HepG2 (cell line): ENCODE data around the gene SLC22A5. TPM values are rescaled to one million over a fixed set of nuclear protein-coding genes. Genes with fewer than 3 reads are reported as not detected.

Source experiments
- LCORL ChIP-seq, 2 experiments: fragments of 450-650 bp in 1 of 2; sonication (generic) in 1 of 2; formaldehyde crosslinking in 1 of 2; IDR thresholded peaks; 2 replicates each; pipeline versions ENCODE4 v1.5.0 to v1.6.1; 2017 to 2020; ENCODE audit warnings: antibody characterized with exemption in 1 of 2, missing genetic modification reagents in 1 of 2
- NBN ChIP-seq: fragments of 450-650 bp; conservative IDR thresholded peaks from 2 replicates; pipeline ENCODE4 v1.6.1; 2017
- PAXIP1 ChIP-seq: sonication (generic); formaldehyde crosslinking; conservative IDR thresholded peaks from 2 replicates; pipeline ENCODE4 v1.4.0; 2020; ENCODE audit warnings: mild to moderate bottlenecking, missing genetic modification reagents, moderate library complexity
- SAP130 ChIP-seq: IDR thresholded peaks from 2 replicates; pipeline ENCODE4 v1.6.1; 2016; ENCODE audit warnings: low read depth
- SOX6 ChIP-seq, 2 experiments: fragments of 450-650 bp in 1 of 2; sonication (generic) in 1 of 2; formaldehyde crosslinking in 1 of 2; IDR thresholded peaks; 2 replicates each; pipeline versions ENCODE4 v1.4.0 to v1.6.1; 2017 to 2020; ENCODE audit warnings: antibody characterized with exemption in 1 of 2, mild to moderate bottlenecking in 1 of 2, missing genetic modification reagents in 1 of 2
- THAP9 ChIP-seq: sonication (generic); formaldehyde crosslinking; IDR thresholded peaks from 2 replicates; pipeline ENCODE4; 2020; ENCODE audit warnings: missing genetic modification reagents, mild to moderate bottlenecking, borderline replicate concordance
- ZMYM4 ChIP-seq: sonication (generic); formaldehyde crosslinking; IDR thresholded peaks from 2 replicates; pipeline ENCODE4 v1.8.1; 2023; ENCODE audit warnings: mild to moderate bottlenecking, missing genetic modification reagents
- ZNF574 ChIP-seq: sonication (generic); formaldehyde crosslinking; IDR thresholded peaks from 2 replicates; pipeline ENCODE4 v1.4.0; 2020; ENCODE audit warnings: missing genetic modification reagents
- polyA plus RNA-seq, 8 experiments: library from polyadenylated mRNA; depleted of rRNA in 3 of 8; stranded (reverse) in 7 of 8; unstranded in 1 of 8; fragments of >200 nt; fragmentation: Illumina TruSeq in 4 of 8; extraction: Trizol in 4 of 8; gene quantifications; 2 replicates each; pipeline versions ENCODE4 v1.2.1 to v1.2.3, GENCODE V29; 2011 to 2016; ENCODE audit warnings: low read depth in 4 of 8, missing spikeins in 1 of 8, mixed read lengths in 1 of 8; ENCODE audit not compliant: insufficient read depth in 1 of 8
- total RNA-seq, 5 experiments: library from RNA; depleted of rRNA; stranded (reverse); fragments of >200 nt; fragmentation: Illumina TruSeq; extraction: Trizol; gene quantifications; 2 replicates each; pipeline ENCODE4 v1.2.3, GENCODE V29; 2016; ENCODE audit warnings: low read depth in 1 of 5
- TF ChIP-seq, protein P1 (sequence below): sonication (generic); formaldehyde crosslinking; IDR thresholded peaks from 2 replicates; pipeline ENCODE4 v1.4.0; 2020; ENCODE audit warnings: mild to moderate bottlenecking, missing genetic modification reagents

SLC22A5 gene
- total and polyA plus RNA-seq, 2 of the 13 experiments (the other 11 are each of a cell fraction or from before 2014, with no cell fraction given) = 7.1 to 15.1 TPM

- TF ChIP-seq, protein P1, sequence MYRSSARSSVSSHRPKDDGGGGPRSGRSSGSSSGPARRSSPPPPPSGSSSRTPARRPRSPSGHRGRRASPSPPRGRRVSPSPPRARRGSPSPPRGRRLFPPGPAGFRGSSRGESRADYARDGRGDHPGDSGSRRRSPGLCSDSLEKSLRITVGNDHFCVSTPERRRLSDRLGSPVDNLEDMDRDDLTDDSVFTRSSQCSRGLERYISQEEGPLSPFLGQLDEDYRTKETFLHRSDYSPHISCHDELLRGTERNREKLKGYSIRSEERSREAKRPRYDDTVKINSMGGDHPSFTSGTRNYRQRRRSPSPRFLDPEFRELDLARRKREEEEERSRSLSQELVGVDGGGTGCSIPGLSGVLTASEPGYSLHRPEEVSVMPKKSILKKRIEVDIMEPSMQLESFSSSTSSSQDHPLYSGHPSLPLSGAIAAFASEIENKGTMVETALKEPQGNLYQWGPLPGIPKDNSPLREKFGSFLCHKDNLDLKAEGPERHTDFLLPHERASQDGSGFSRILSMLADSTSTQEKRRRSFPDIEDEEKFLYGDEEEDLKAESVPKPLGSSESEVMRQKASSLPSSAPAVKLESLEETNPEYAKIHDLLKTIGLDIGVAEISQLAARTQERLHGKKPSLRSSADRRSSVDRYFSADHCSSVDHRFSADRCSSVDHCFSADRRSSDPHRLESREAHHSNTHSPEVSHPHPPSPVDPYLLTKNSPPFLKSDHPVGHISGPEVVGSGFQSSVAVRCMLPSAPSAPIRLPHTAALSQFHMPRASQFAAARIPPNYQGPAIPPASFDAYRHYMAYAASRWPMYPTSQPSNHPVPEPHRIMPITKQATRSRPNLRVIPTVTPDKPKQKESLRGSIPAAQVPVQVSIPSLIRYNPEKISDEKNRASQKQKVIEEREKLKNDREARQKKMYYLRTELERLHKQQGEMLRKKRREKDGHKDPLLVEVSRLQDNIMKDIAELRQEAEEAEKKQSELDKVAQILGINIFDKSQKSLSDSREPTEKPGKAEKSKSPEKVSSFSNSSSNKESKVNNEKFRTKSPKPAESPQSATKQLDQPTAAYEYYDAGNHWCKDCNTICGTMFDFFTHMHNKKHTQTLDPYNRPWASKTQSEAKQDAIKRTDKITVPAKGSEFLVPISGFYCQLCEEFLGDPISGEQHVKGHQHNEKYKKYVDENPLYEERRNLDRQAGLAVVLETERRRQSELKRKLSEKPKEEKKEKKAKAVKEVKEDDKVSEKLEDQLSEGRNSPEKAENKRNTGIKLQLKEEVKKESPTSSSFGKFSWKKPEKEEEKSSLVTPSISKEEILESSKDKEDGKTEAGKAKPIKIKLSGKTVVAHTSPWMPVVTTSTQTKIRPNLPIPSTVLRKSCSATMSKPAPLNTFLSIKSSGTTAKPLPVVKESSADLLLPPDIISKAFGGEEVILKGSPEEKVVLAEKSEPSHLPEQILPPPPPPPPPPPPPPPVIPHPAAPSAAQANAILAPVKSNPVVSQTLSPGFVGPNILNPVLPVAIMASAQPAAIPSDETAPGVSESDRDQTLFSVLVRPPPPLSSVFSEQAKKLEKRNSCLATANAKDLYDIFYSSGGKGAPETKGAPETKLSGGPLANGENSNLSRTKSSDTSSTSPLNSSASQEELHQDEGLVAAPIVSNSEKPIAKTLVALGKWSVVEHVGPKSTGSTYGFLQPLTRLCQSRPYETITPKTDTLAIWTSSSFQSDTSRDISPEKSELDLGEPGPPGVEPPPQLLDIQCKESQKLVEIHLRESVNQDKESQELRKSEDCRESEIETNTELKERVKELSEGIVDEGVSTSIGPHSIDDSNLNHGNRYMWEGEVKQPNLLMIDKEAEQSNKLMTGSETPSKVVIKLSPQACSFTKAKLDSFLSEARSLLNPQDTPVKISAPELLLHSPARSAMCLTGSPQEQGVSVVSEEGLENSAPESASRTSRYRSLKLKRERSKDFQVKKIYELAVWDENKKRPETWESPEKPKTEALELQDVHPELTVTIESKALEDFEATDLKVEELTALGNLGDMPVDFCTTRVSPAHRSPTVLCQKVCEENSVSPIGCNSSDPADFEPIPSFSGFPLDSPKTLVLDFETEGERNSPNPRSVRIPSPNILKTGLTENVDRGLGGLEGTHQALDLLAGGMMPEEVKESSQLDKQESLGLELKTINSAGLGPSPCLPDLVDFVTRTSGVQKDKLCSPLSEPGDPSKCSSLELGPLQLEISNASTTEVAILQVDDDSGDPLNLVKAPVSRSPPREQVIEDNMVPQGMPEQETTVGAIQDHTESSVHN (CRISPR knock-in tag) = 0 out of 2 replicates have a peak, but pooled peaks have one; percentile 12
- TF ChIP-seq NBN (no peak), THAP9 (CRISPR knock-in tag) (peak; percentile 39; the same call in 1 of the 2 replicates), ZNF574 (0 out of 2 replicates have a peak, but pooled peaks have one; percentile 22), SOX6 (IDR thresholded peaks at IDR 0.05) (no peak), SOX6 (CRISPR knock-in tag; IDR thresholded peaks at IDR 0.05) (peak; percentile 51), SAP130 (CRISPR knock-in tag) (peak; percentile 45; the same call in 1 of the 2 replicates), ZMYM4 (0 out of 2 replicates have a peak, but pooled peaks have one; percentile 39), LCORL (IDR thresholded peaks at IDR 0.05) (no peak), LCORL (CRISPR knock-in tag; IDR thresholded peaks at IDR 0.05) (peak; percentile 69; the same call in 1 of the 2 replicates), PAXIP1 (0 out of 2 replicates have a peak, but pooled peaks have one; percentile 30)
Observed at GRCh38 chr5:132386644-132387286, 17.3 kb downstream of the SLC22A5 start (continued).
